HEK293 (cell line): ENCODE results near the gene CCDC12.
A peak's percentile ranks its signal among the peaks of the same experiment; 100 is the strongest.

Source experiments
- CTCF ChIA-PET: fragments of 350-600 bp; formaldehyde crosslinking; extraction: SDS; loops from one replicate; lab custom pipeline; 2021; ENCODE audit warnings: antibody characterized with exemption; lab: Yijun Ruan, JAX
- POLR2A ChIA-PET: fragments of 300-600 bp; formaldehyde crosslinking; extraction: SDS; loops from one replicate; lab custom pipeline; 2020; ENCODE audit warnings: antibody characterized with exemption, inconsistent platforms; lab: Yijun Ruan, JAX
- H3K27ac ChIP-seq: fragments of 200-500 bp; sonication (Bioruptor generic); 2 replicates; pipeline ENCODE4 v1.5.1; 2014; ENCODE audit warnings: low read depth, low read length, control low read depth, inconsistent platforms; ENCODE audit errors: extremely low read depth
- H3K36me3 ChIP-seq, 2 experiments: fragments of 200-500 bp in 1 of 2; sonication (Bioruptor generic) in 1 of 2; 1 replicate in 1 of 2; 2 replicates in 1 of 2; pipeline ENCODE4 v1.5.1; 2014 to 2017; ENCODE audit warnings: inconsistent platforms in 2 of 2, low read length in 2 of 2; ENCODE audit not compliant: control insufficient read depth in 2 of 2, insufficient read depth in 1 of 2
- H3K4me1 ChIP-seq: fragments of 200-500 bp; sonication (Bioruptor generic); 2 replicates; pipeline ENCODE4 v1.5.1; 2014; ENCODE audit warnings: mild to moderate bottlenecking, low read length, inconsistent platforms; ENCODE audit not compliant: control insufficient read depth, insufficient read depth
- H3K4me3 ChIP-seq: 2 replicates; pipeline ENCODE4 v1.5.1; 2011; ENCODE audit warnings: low read depth, mild to moderate bottlenecking, control low read depth, low read length, moderate library complexity
- H3K9me3 ChIP-seq: fragments of 200-500 bp; sonication (Bioruptor generic); 2 replicates; pipeline ENCODE4 v1.5.1; 2014; ENCODE audit warnings: low read depth, low read length, inconsistent platforms; ENCODE audit not compliant: control insufficient read depth, insufficient read depth
- BCL11B ChIP-seq: fragments of 450-650 bp; formaldehyde crosslinking; IDR thresholded peaks from 2 replicates; pipeline ENCODE4 v1.5.1; 2016; ENCODE audit warnings: low read depth, missing biosample characterization, missing genetic modification characterization
- CTCF ChIP-seq: fragments of 450-650 bp; formaldehyde crosslinking; IDR thresholded peaks from 2 replicates; pipeline ENCODE4 v1.5.1; 2016; ENCODE audit warnings: missing biosample characterization, missing genetic modification characterization
- GLIS1 ChIP-seq: fragments of 450-650 bp; formaldehyde crosslinking; IDR thresholded peaks from 2 replicates; pipeline ENCODE4 v1.5.1; 2016; ENCODE audit warnings: missing biosample characterization, missing genetic modification characterization
- GLIS2 ChIP-seq: fragments of 450-650 bp; formaldehyde crosslinking; IDR thresholded peaks from 2 replicates; pipeline ENCODE4 v1.5.1; 2016; ENCODE audit warnings: missing biosample characterization, missing genetic modification characterization
- MEIS1 ChIP-seq: sonication (generic); formaldehyde crosslinking; IDR thresholded peaks from 2 replicates; pipeline ENCODE4 v1.8.1; 2022; ENCODE audit warnings: missing genetic modification reagents, mild to moderate bottlenecking, borderline replicate concordance
- SP7 ChIP-seq: fragments of 450-650 bp; formaldehyde crosslinking; IDR thresholded peaks from 2 replicates; pipeline ENCODE4 v1.5.1; 2016; ENCODE audit warnings: missing biosample characterization, missing genetic modification characterization
- YY1 ChIP-seq: fragments of 450-650 bp; formaldehyde crosslinking; IDR thresholded peaks from 2 replicates; pipeline ENCODE4 v1.5.1; 2018; ENCODE audit warnings: missing biosample characterization, missing genetic modification characterization
- ZBTB21 ChIP-seq: fragments of 450-650 bp; formaldehyde crosslinking; IDR thresholded peaks from 2 replicates; pipeline ENCODE4 v1.5.1; 2017; ENCODE audit warnings: missing biosample characterization, missing genetic modification characterization
- ZFHX2 ChIP-seq: fragments of 450-650 bp; formaldehyde crosslinking; conservative IDR thresholded peaks from 2 replicates; pipeline ENCODE4 v1.5.1; 2016; ENCODE audit warnings: missing biosample characterization, missing genetic modification characterization
- ZFP37 ChIP-seq: fragments of 450-650 bp; formaldehyde crosslinking; IDR thresholded peaks from 2 replicates; pipeline ENCODE4 v1.5.1; 2016; ENCODE audit warnings: missing biosample characterization, missing genetic modification characterization
- ZNF132 ChIP-seq: fragments of 450-650 bp; formaldehyde crosslinking; IDR thresholded peaks from 2 replicates; pipeline ENCODE4 v1.5.1; 2017; ENCODE audit warnings: missing biosample characterization, missing genetic modification characterization, borderline replicate concordance
- ZNF23 ChIP-seq: fragments of 450-650 bp; formaldehyde crosslinking; IDR thresholded peaks from 2 replicates; pipeline ENCODE4 v1.5.1; 2016; ENCODE audit warnings: missing biosample characterization, missing genetic modification characterization, borderline replicate concordance
- ZNF324 ChIP-seq: fragments of 450-650 bp; formaldehyde crosslinking; IDR thresholded peaks from 2 replicates; pipeline ENCODE4 v1.5.1; 2016; ENCODE audit warnings: missing biosample characterization, missing genetic modification characterization
- ZNF354C ChIP-seq: fragments of 450-650 bp; formaldehyde crosslinking; IDR thresholded peaks from 2 replicates; pipeline ENCODE4 v1.5.1; 2016; ENCODE audit warnings: missing biosample characterization, missing genetic modification characterization, low read depth, borderline replicate concordance
- ZNF362 ChIP-seq: fragments of 450-650 bp; formaldehyde crosslinking; IDR thresholded peaks from 2 replicates; pipeline ENCODE4 v1.5.1; 2016; ENCODE audit warnings: missing biosample characterization, missing genetic modification characterization
- ZNF391 ChIP-seq: fragments of 450-650 bp; formaldehyde crosslinking; IDR thresholded peaks from 2 replicates; pipeline ENCODE4 v1.5.1; 2016; ENCODE audit warnings: low read depth, missing biosample characterization, missing genetic modification characterization, borderline replicate concordance
- ZNF488 ChIP-seq: fragments of 450-650 bp; formaldehyde crosslinking; IDR thresholded peaks from 2 replicates; pipeline ENCODE4 v1.5.1; 2016; ENCODE audit warnings: missing biosample characterization, missing genetic modification characterization
- ZNF501 ChIP-seq: fragments of 450-650 bp; formaldehyde crosslinking; IDR thresholded peaks from 2 replicates; pipeline ENCODE4 v1.5.1; 2016; ENCODE audit warnings: missing biosample characterization, missing genetic modification characterization
- ZNF544 ChIP-seq: fragments of 450-650 bp; formaldehyde crosslinking; IDR thresholded peaks from 2 replicates; pipeline ENCODE4 v1.5.0; 2017; ENCODE audit warnings: missing biosample characterization, missing genetic modification characterization
- ZNF549 ChIP-seq: fragments of 450-650 bp; IDR thresholded peaks from 2 replicates; pipeline ENCODE4 v1.5.1; 2018; ENCODE audit warnings: missing biosample characterization, missing genetic modification characterization, mild to moderate bottlenecking, inconsistent platforms, moderate library complexity
- ZNF580 ChIP-seq: fragments of 450-650 bp; formaldehyde crosslinking; IDR thresholded peaks from 2 replicates; pipeline ENCODE4 v1.5.1; 2016; ENCODE audit warnings: missing biosample characterization, missing genetic modification characterization
- ZNF623 ChIP-seq: fragments of 450-650 bp; formaldehyde crosslinking; IDR thresholded peaks from 2 replicates; pipeline ENCODE4 v1.5.1; 2016; ENCODE audit warnings: missing biosample characterization, missing genetic modification characterization
- ZNF639 ChIP-seq: fragments of 450-650 bp; formaldehyde crosslinking; IDR thresholded peaks from 2 replicates; pipeline ENCODE4 v1.5.1; 2016; ENCODE audit warnings: missing biosample characterization, missing genetic modification characterization
- ZNF660 ChIP-seq: fragments of 450-650 bp; IDR thresholded peaks from 2 replicates; pipeline ENCODE4 v1.5.1; 2018; ENCODE audit warnings: missing biosample characterization, mild to moderate bottlenecking, missing genetic modification characterization
- ZNF664 ChIP-seq: fragments of 450-650 bp; formaldehyde crosslinking; IDR thresholded peaks from 2 replicates; pipeline ENCODE4 v1.5.1; 2016; ENCODE audit warnings: missing biosample characterization, missing genetic modification characterization
- ZNF677 ChIP-seq: fragments of 450-650 bp; IDR thresholded peaks from 2 replicates; pipeline ENCODE4 v1.5.0; 2018; ENCODE audit warnings: missing biosample characterization, mild to moderate bottlenecking, missing genetic modification characterization, moderate library complexity
- ZNF76 ChIP-seq: fragments of 450-650 bp; formaldehyde crosslinking; IDR thresholded peaks from 2 replicates; pipeline ENCODE4; 2016; ENCODE audit warnings: low read depth, missing biosample characterization, missing genetic modification characterization, borderline replicate concordance
- ZNF843 ChIP-seq: fragments of 450-650 bp; formaldehyde crosslinking; IDR thresholded peaks from 2 replicates; pipeline ENCODE4 v1.5.1; 2016; ENCODE audit warnings: missing biosample characterization, missing genetic modification characterization
- ZSCAN18 ChIP-seq: fragments of 450-650 bp; formaldehyde crosslinking; IDR thresholded peaks from 2 replicates; pipeline ENCODE4 v1.5.1; 2016; ENCODE audit warnings: missing biosample characterization, missing genetic modification characterization

CCDC12 gene

GRCh38 chr3:46976326-46977190 is at the start of gene CCDC12:
TSS of gene CCDC12 (minus strand) at chr3:46976745. CDS start at chr3:46976732, 13 bp downstream.
- Histone ChIP-seq H3K4me1 (no peaks in the 10 kb centered on the region), H3K4me3 (peak within 1 kb of the TSS; percentile 98), H3K9me3 (no peaks in the 10 kb centered on the region), H3K36me3 (peaks cover 0 to 14% of the 10 kb centered on the region in 2 experiments; a peak in 1 of 3 replicates), H3K27ac (peak within 1 kb of the TSS; percentile 3; the same call in 1 of the 2 replicates)
- ChIA-PET CTCF (interaction anchor here (0.7 to 1.4 kb wide), 4 partner anchors 22 to 110 kb away, joined by 3 to 4 read pairs (median 4); no protein-coding TSS in a partner anchor), POLR2A (interaction anchor here (0.6 to 1.7 kb wide), 12 partner anchors 9 to 1801 kb away, joined by 3 to 9 read pairs (median 4); partner anchors contain the start of gene SETD2)
- no peak for TF ChIP-seq ZNF664 (tag by site-specific recombination)
- TF ChIP-seq ZNF354C (tag by site-specific recombination) = no peak
- no peak for TF ChIP-seq MEIS1
- TF ChIP-seq ZNF488 (tag by site-specific recombination) = no peak
- no peak for TF ChIP-seq ZNF391 (tag by site-specific recombination)
- TF ChIP-seq ZNF324 = 0 out of 2 replicates have a peak, but pooled peaks have one; percentile 66
- TF ChIP-seq ZNF362 (tag by site-specific recombination) = peak; percentile 69; the same call in 1 of the 2 replicates
- no peak for TF ChIP-seq ZNF639
- TF ChIP-seq ZNF623 (tag by site-specific recombination) = no peak
- peak; percentile 12; the same call in 1 of the 2 replicates for TF ChIP-seq ZNF843 (tag by site-specific recombination)
- no peak for TF ChIP-seq ZNF544 (tag by site-specific recombination)
- no peak for TF ChIP-seq ZSCAN18
- no peak for TF ChIP-seq ZNF660 (tag by site-specific recombination)
- TF ChIP-seq ZFHX2 (tag by site-specific recombination) = peak; percentile 90
- no peak for TF ChIP-seq ZNF23 (tag by site-specific recombination)
- no peak for TF ChIP-seq ZNF580 (tag by site-specific recombination)
- no peak for TF ChIP-seq ZFP37 (tag by site-specific recombination)
- TF ChIP-seq ZBTB21 (tag by site-specific recombination) = no peak
- peak; percentile 77 for TF ChIP-seq ZNF501 (tag by site-specific recombination)
- TF ChIP-seq YY1 (tag by site-specific recombination) = peak; percentile 69; the same call in 1 of the 2 replicates
- TF ChIP-seq CTCF (tag by site-specific recombination) = no peak
- peak; percentile 88 for TF ChIP-seq ZNF76 (tag by site-specific recombination)
- TF ChIP-seq ZNF549 (tag by site-specific recombination) = no peak
- no peak for TF ChIP-seq ZNF132 (tag by site-specific recombination)
- TF ChIP-seq SP7 (tag by site-specific recombination) = peak; percentile 35; the same call in 1 of the 2 replicates
- peak; percentile 95 for TF ChIP-seq GLIS1 (tag by site-specific recombination)
- peak; percentile 87 for TF ChIP-seq GLIS2 (tag by site-specific recombination)
- no peak for TF ChIP-seq ZNF677 (tag by site-specific recombination)
- no peak for TF ChIP-seq BCL11B (tag by site-specific recombination)
